IMR-90 (cell line): Measurements from ENCODE around the gene PTPRS. TPM values are rescaled to one million over a fixed set of nuclear protein-coding genes. Genes with fewer than 3 reads are reported as not detected.
A peak's percentile ranks its signal among the peaks of the same experiment; 100 is the strongest.

Experiments
- ATAC-seq: fragments of 200-7000 bp; cut with Tn5 transposase; 2 replicates; pipeline ENCODE4 v1.9.1; 2020; ENCODE audit warnings: low read depth, mild to moderate bottlenecking, moderate library complexity
- BruUV-seq: library from RNA; stranded (reverse); fragments of 400-500 nt; replicated peaks from 2 replicates; lab custom pipeline; 2021; lab: Mats Ljungman, UMichigan
- CTCF ChIA-PET: fragments of 300-600 bp; formaldehyde crosslinking; extraction: SDS; loops from one replicate; lab custom pipeline; 2021; ENCODE audit warnings: antibody characterized with exemption; lab: Yijun Ruan, JAX
- POLR2A ChIA-PET: fragments of 300-600 bp; sonication (Branson Sonifier 250); formaldehyde crosslinking; loops from one replicate; lab custom pipeline; 2022; ENCODE audit warnings: antibody characterized with exemption; ENCODE audit not compliant: unreplicated experiment; lab: Charles Lee
- DNase-seq: peaks from one replicate; pipeline ENCODE4 v3.0.0; 2013
- H2AFZ ChIP-seq: replicated peaks from 2 replicates; pipeline ENCODE3; 2013; ENCODE audit warnings: low read length, mild to moderate bottlenecking; ENCODE audit not compliant: poor library complexity
- H2AK5ac ChIP-seq: 2 replicates; pipeline ENCODE4 v1.6.1; 2013; ENCODE audit warnings: low read depth, low read length, inconsistent platforms
- H2AK9ac ChIP-seq: replicated peaks from 2 replicates; pipeline ENCODE3; 2013; ENCODE audit warnings: mild to moderate bottlenecking, low read depth, low read length, moderate library complexity; ENCODE audit not compliant: poor library complexity
- H2BK120ac ChIP-seq: 2 replicates; pipeline ENCODE4 v1.6.1; 2013; ENCODE audit warnings: low read depth, low read length, inconsistent platforms
- H2BK15ac ChIP-seq: 3 replicates; pipeline ENCODE4 v1.6.1; 2013; ENCODE audit warnings: low read depth, low read length, inconsistent platforms
- H2BK20ac ChIP-seq: 2 replicates; pipeline ENCODE4 v1.6.1; 2013; ENCODE audit warnings: low read depth, mild to moderate bottlenecking, inconsistent platforms, low read length, moderate library complexity
- H2BK5ac ChIP-seq: 2 replicates; pipeline ENCODE4 v1.6.1; 2013; ENCODE audit warnings: mild to moderate bottlenecking, low read depth, low read length, inconsistent platforms; ENCODE audit not compliant: poor library complexity, severe bottlenecking
- H3K14ac ChIP-seq: replicated peaks from 2 replicates; pipeline ENCODE4 v1.6.1; 2013; ENCODE audit warnings: low read depth, low read length, inconsistent platforms
- H3K18ac ChIP-seq: 2 replicates; pipeline ENCODE4 v1.6.1; 2013; ENCODE audit warnings: low read depth, low read length, control low read depth
- H3K23ac ChIP-seq: 2 replicates; pipeline ENCODE4 v1.6.1; 2013; ENCODE audit warnings: low read depth, low read length, inconsistent platforms
- H3K27ac ChIP-seq: 2 replicates; pipeline ENCODE4 v1.5.1; 2013; ENCODE audit warnings: mild to moderate bottlenecking, control low read depth, low read length; ENCODE audit not compliant: insufficient read depth
- H3K27me3 ChIP-seq: 2 replicates; pipeline ENCODE4 v1.6.1; 2013; ENCODE audit warnings: low read length; ENCODE audit not compliant: control insufficient read depth, insufficient read depth
- H3K36me3 ChIP-seq: 2 replicates; pipeline ENCODE4 v1.6.1; 2013; ENCODE audit warnings: low read length, mixed read lengths; ENCODE audit not compliant: control insufficient read depth, insufficient read depth
- H3K4ac ChIP-seq: 2 replicates; pipeline ENCODE4 v1.6.1; 2013; ENCODE audit warnings: low read depth, low read length, inconsistent platforms
- H3K4me1 ChIP-seq: 2 replicates; pipeline ENCODE4 v1.6.1; 2013; ENCODE audit warnings: low read length, mixed read lengths; ENCODE audit not compliant: control insufficient read depth, insufficient read depth
- H3K4me2 ChIP-seq: 2 replicates; pipeline ENCODE4 v1.6.1; 2013; ENCODE audit warnings: low read depth, mild to moderate bottlenecking, control low read depth, low read length, moderate library complexity
- H3K4me3 ChIP-seq: 2 replicates; pipeline ENCODE4 v1.5.1; 2013; ENCODE audit warnings: low read depth, mild to moderate bottlenecking, control low read depth, low read length, moderate library complexity; ENCODE audit not compliant: insufficient read depth
- H3K56ac ChIP-seq: 2 replicates; pipeline ENCODE4 v1.6.1; 2013; ENCODE audit warnings: low read length, inconsistent platforms; ENCODE audit not compliant: insufficient read depth; ENCODE audit errors: extremely low read depth
- H3K79me1 ChIP-seq, 2 experiments: 2 replicates each; pipeline ENCODE4 v1.6.1; 2013; ENCODE audit warnings: low read length in 2 of 2, inconsistent platforms in 1 of 2, low read depth in 1 of 2
- H3K9ac ChIP-seq: 2 replicates; pipeline ENCODE4 v1.6.1; 2013; ENCODE audit warnings: low read depth, low read length, control low read depth
- H3K9me1 ChIP-seq: 2 replicates; pipeline ENCODE4 v1.6.1; 2013; ENCODE audit warnings: low read length, inconsistent platforms; ENCODE audit not compliant: insufficient read depth
- H3K9me3 ChIP-seq: 2 replicates; pipeline ENCODE4 v1.6.1; 2013; ENCODE audit warnings: low read length; ENCODE audit not compliant: control insufficient read depth, insufficient read depth
- H4K20me1 ChIP-seq: 2 replicates; pipeline ENCODE4 v1.6.1; 2013; ENCODE audit warnings: low read length, inconsistent platforms; ENCODE audit not compliant: insufficient read depth
- H4K5ac ChIP-seq: 2 replicates; pipeline ENCODE4 v1.6.1; 2013; ENCODE audit warnings: mild to moderate bottlenecking, low read depth, low read length, control low read depth
- H4K8ac ChIP-seq, 2 experiments: 2 replicates each; pipeline ENCODE4 v1.6.1; 2013; ENCODE audit warnings: low read depth in 2 of 2, low read length in 2 of 2, control low read depth in 1 of 2, inconsistent platforms in 1 of 2
- H4K91ac ChIP-seq: 2 replicates; pipeline ENCODE4 v1.6.1; 2013; ENCODE audit warnings: low read depth, low read length, inconsistent platforms; ENCODE audit not compliant: insufficient read depth
- CTCF ChIP-seq: conservative IDR thresholded peaks from 2 replicates; pipeline ENCODE4 v1.5.1; 2012; ENCODE audit warnings: mild to moderate bottlenecking, low read depth, low read length, improper control_type of control experiment
- POLR2A ChIP-seq: IDR thresholded peaks from 2 replicates; pipeline ENCODE4 v1.6.1; 2012; ENCODE audit warnings: mild to moderate bottlenecking, low read depth, low read length
- RAD21 ChIP-seq: IDR thresholded peaks from 2 replicates; pipeline ENCODE4 v1.6.1; 2012; ENCODE audit warnings: low read length, improper control_type of control experiment
- RCOR1 ChIP-seq: IDR thresholded peaks from 2 replicates; pipeline ENCODE4 v1.6.1; 2012; ENCODE audit warnings: mild to moderate bottlenecking, low read length, improper control_type of control experiment; ENCODE audit not compliant: insufficient replicate concordance
- SMC3 ChIP-seq: fragments of 150-350 bp; IDR thresholded peaks from 2 replicates; pipeline ENCODE4 v1.6.1; 2016; ENCODE audit warnings: low read depth, mild to moderate bottlenecking, antibody characterized with exemption, low read length, moderate library complexity
- WGBS, 2 experiments: methylation state at CpG; one replicate each; pipeline versions ENCODE4 v1.1.5 to v1.1.7; 2013; ENCODE audit warnings: missing lambda C conversion rate in 2 of 2; ENCODE audit not compliant: insufficient read length in 1 of 2; ENCODE audit errors: extremely low coverage in 2 of 2; 5-methylcytosine and 5-hydroxymethylcytosine counted together
- dilution Hi-C: fragments of 300-500 bp; cut with HindIII; formaldehyde crosslinking; loops from one replicate; pipeline ENCODE4 v1.14.3; 2018; ENCODE audit warnings: low sequenced_read_pairs; ENCODE audit not compliant: unreplicated experiment
- in situ Hi-C: fragments of 300-500 bp; cut with MboI; formaldehyde crosslinking; loops from 3 replicates; pipeline ENCODE4 v1.14.3; 2019; ENCODE audit warnings: low sequenced_read_pairs, inconsistent platforms, mixed read lengths
- intact Hi-C: fragments of 100-400 bp; cut with micrococcal nuclease; formaldehyde crosslinking; loops from 2 replicates; pipeline ENCODE4 v1.10.0; 2022
- polyA plus RNA-seq, 3 experiments: library from polyadenylated mRNA; depleted of rRNA; stranded (reverse); fragments of >200 nt; gene quantifications; 2 replicates each; pipeline ENCODE4 v1.2.3, GENCODE V29; 2012; ENCODE audit warnings: low replicate concordance in 1 of 3
- total RNA-seq: library from RNA; depleted of rRNA; stranded (reverse); fragments of >200 nt; gene quantifications from 2 replicates; pipeline ENCODE4 v1.2.3, GENCODE V29; 2012

Gene PTPRS
- total and polyA plus RNA-seq, 2 of the 4 experiments (the other 2 are of a cell fraction): 40.1 to 51.9 TPM

DNA sequence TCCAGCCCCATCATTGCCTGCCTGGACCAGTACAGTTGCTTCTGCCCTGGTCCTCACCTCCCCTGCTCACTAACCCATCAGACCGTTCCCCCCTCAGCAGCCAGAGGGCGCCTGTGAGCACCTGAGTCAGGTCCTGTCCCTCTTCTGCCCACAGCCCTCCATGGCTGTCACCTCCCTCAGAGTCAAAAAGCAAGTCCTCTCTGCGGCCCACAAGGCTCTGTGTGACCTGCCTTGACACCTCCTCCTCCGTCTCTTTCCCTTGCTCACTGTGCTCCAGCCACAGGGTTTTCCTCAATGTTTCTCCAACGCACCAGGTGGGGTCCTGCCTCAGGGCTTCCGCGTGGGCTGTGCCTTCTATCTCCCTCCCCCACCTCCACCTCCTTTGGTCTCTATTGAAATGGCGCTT is 29.4 kb upstream of the PTPRS start:
- Histone ChIP-seq H2BK15ac (no peak overlapping the region), H3K9me1 (no peaks in the 10 kb centered on the region), H2AFZ (peak overlapping the region; percentile 10), H3K23ac (no peak overlapping the region), H3K27me3 (peaks cover 9% of the 10 kb centered on the region), H4K5ac (no peak overlapping the region), H3K56ac (no peak overlapping the region), H3K27ac (no peak overlapping the region), H4K8ac (no peak overlapping the region), H4K20me1 (no peaks in the 10 kb centered on the region), H3K9ac (no peak overlapping the region), H2AK9ac (no peak overlapping the region), H2BK5ac (no peak overlapping the region), H3K9me3 (no peaks in the 10 kb centered on the region), H2BK120ac (no peak overlapping the region), H4K91ac (no peak overlapping the region), H3K4me3 (no peak overlapping the region), H3K4ac (no peak overlapping the region), H2BK20ac (no peak overlapping the region), H3K18ac (no peak overlapping the region), H3K79me1 (no peaks in the 10 kb centered on the region), H3K36me3 (no peaks in the 10 kb centered on the region), H3K4me2 (no peak overlapping the region), H3K4me1 (no peaks in the 10 kb centered on the region), H3K14ac (no peak overlapping the region), H2AK5ac (no peak overlapping the region)
- BruUV-seq: no TSS peak
- DNase-seq (no peak), ATAC-seq (peak; percentile 70; the same call in 1 of the 2 replicates)
- in situ Hi-C loops: no loop called here
- dilution Hi-C loops: no loop called here
- no peak for TF ChIP-seq POLR2A
- peak; percentile 52 for TF ChIP-seq CTCF
- no peak for TF ChIP-seq RCOR1
- TF ChIP-seq RAD21: peak; percentile 57
- TF ChIP-seq SMC3: peak; percentile 68
- intact Hi-C loops: loop anchor here (10.0 kb wide), 1 partner anchor 205 kb away; no protein-coding TSS in a partner anchor
- ChIA-PET CTCF (no interaction called here), POLR2A (no interaction called here)
- WGBS, 2 experiments: 33% methylated on average over 3 of the region's 8 CpGs; no CpG with 5 or more reads in 1 of the 2 experiments
